ENCODE results near the gene ACOX3. TPM values are rescaled to one million over a fixed set of nuclear protein-coding genes. Genes with fewer than 3 reads are reported as not detected.

Gene ACOX3
- polyA plus RNA-seq, 1 donor (not counting 4 experiments of a cell fraction or from before 2014, with no cell fraction given): 6.7 TPM

GRCh38 chr4:8352368-8353157 lies 88.0 kb downstream of the ACOX3 start:
- peaks cover 5% of the 10 kb centered on the region for H3K27me3 ChIP-seq (ENCODE audit: control insufficient read depth, extremely low read depth, insufficient read depth, low read length)
- H3K36me3 ChIP-seq (ENCODE audit: control insufficient read depth in 2 of 2, extremely low read depth in 1 of 2, insufficient read depth in 2 of 2, low read length in 2 of 2): no peaks in the 10 kb centered on the region
- H3K9ac ChIP-seq (ENCODE audit: control insufficient read depth, extremely low read depth, insufficient read depth, low read length): no peak overlapping the region
- no peaks in the 10 kb centered on the region for H3K9me1 ChIP-seq (ENCODE audit: control insufficient read depth, extremely low read depth, insufficient read depth, low read length)
- no peak overlapping the region for H2AFZ ChIP-seq (ENCODE audit: control insufficient read depth, low read length)
- no peak overlapping the region for H3K4me2 ChIP-seq (ENCODE audit: control insufficient read depth, extremely low read depth, insufficient read depth, low read depth, low read length)
- H3K9me3 ChIP-seq (ENCODE audit: control insufficient read depth, low read depth, low read length): no peaks in the 10 kb centered on the region
- no peak for TF ChIP-seq CTCF (optimal IDR thresholded peaks at IDR 0.05 in 1 of 3, IDR thresholded peaks at IDR 0.05 in 1 of 3, conservative IDR thresholded peaks at IDR 0.05 in 1 of 3; ENCODE audit: extremely low read depth in 1 of 3, insufficient read depth in 2 of 3, low read length in 3 of 3)
- no peak for TF ChIP-seq EZH2 (IDR thresholded peaks at IDR 0.05; ENCODE audit: low read length)
- no peaks in the 10 kb centered on the region for H4K20me1 ChIP-seq (ENCODE audit: control insufficient read depth, extremely low read depth, insufficient read depth, low read length)
- DNase-seq (ENCODE audit: low read depth, low spot score): no peak
- H3K27ac ChIP-seq (ENCODE audit: control insufficient read depth, insufficient read depth, low read length): no peak overlapping the region
- peaks cover 23% of the 10 kb centered on the region for H3K4me1 ChIP-seq (ENCODE audit: control insufficient read depth, extremely low read depth, insufficient read depth, low read length)
- FAIRE-seq: no peak
- no peak overlapping the region for H3K4me3 ChIP-seq (ENCODE audit: control insufficient read depth in 2 of 3, extremely low read depth in 1 of 3, insufficient read depth in 2 of 3, low read depth in 1 of 3, low read length in 3 of 3)
- H3K79me2 ChIP-seq (ENCODE audit: control insufficient read depth, insufficient read depth, low read length): no peaks in the 10 kb centered on the region
- dilution Hi-C loops (cut with MboI; ENCODE audit: extremely low pct_ligation_motif_present, low sequenced_read_pairs): no loop called here

- Histone ChIP-seq H3K27ac (ENCODE audit: control insufficient read depth, insufficient read depth, low read length) (no peak overlapping the region), H3K27me3 (ENCODE audit: control insufficient read depth, extremely low read depth, insufficient read depth, low read length) (peaks cover 5% of the 10 kb centered on the region), H3K4me2 (ENCODE audit: control insufficient read depth, extremely low read depth, insufficient read depth, low read depth, low read length) (no peak overlapping the region), H3K9ac (ENCODE audit: control insufficient read depth, extremely low read depth, insufficient read depth, low read length) (no peak overlapping the region), H3K36me3 (ENCODE audit: control insufficient read depth in 2 of 2, extremely low read depth in 1 of 2, insufficient read depth in 2 of 2, low read length in 2 of 2) (no peaks in the 10 kb centered on the region), H3K79me2 (ENCODE audit: control insufficient read depth, insufficient read depth, low read length) (no peaks in the 10 kb centered on the region), H2AFZ (ENCODE audit: control insufficient read depth, low read length) (no peak overlapping the region), H3K9me1 (ENCODE audit: control insufficient read depth, extremely low read depth, insufficient read depth, low read length) (no peaks in the 10 kb centered on the region), H3K4me1 (ENCODE audit: control insufficient read depth, extremely low read depth, insufficient read depth, low read length) (peaks cover 22% of the 10 kb centered on the region), H3K9me3 (ENCODE audit: control insufficient read depth, low read depth, low read length) (no peaks in the 10 kb centered on the region), H3K4me3 (ENCODE audit: control insufficient read depth in 2 of 3, extremely low read depth in 1 of 3, insufficient read depth in 2 of 3, low read depth in 1 of 3, low read length in 3 of 3) (no peak overlapping the region), H4K20me1 (ENCODE audit: control insufficient read depth, extremely low read depth, insufficient read depth, low read length) (no peaks in the 10 kb centered on the region)
- no peak for DNase-seq (ENCODE audit: low read depth, low spot score)
- TF ChIP-seq CTCF (optimal IDR thresholded peaks at IDR 0.05 in 1 of 3, IDR thresholded peaks at IDR 0.05 in 1 of 3, conservative IDR thresholded peaks at IDR 0.05 in 1 of 3; ENCODE audit: extremely low read depth in 1 of 3, insufficient read depth in 2 of 3, low read length in 3 of 3) (no peak), EZH2 (IDR thresholded peaks at IDR 0.05; ENCODE audit: low read length) (no peak)
- dilution Hi-C loops (cut with MboI; ENCODE audit: extremely low pct_ligation_motif_present, low sequenced_read_pairs): no loop called here
- FAIRE-seq: no peak
Observed at GRCh38 chr4:8351931-8352367, 88.6 kb downstream of the ACOX3 start.

Measured in keratinocyte (primary cell).